B cell (primary cell): ENCODE measurements around the gene CGB3. TPM values are rescaled to one million over a fixed set of nuclear protein-coding genes. Genes with fewer than 3 reads are reported as not detected.

Source experiments
- ATAC-seq: fragments of 200-7000 bp; cut with Tn5 transposase; one replicate; pipeline ENCODE4 v1.10.0; 2021; ENCODE audit warnings: low read depth, mild to moderate bottlenecking, moderate number of reproducible peaks, moderate library complexity
- CTCF ChIA-PET: fragments of 350-600 bp; sonication (Branson Sonifier 250); formaldehyde crosslinking; loops from one replicate; lab custom pipeline; 2021; ENCODE audit warnings: antibody characterized with exemption, inconsistent platforms; lab: Charles Lee
- POLR2A ChIA-PET: fragments of 350-600 bp; sonication (Branson Sonifier 250); formaldehyde crosslinking; loops from one replicate; lab custom pipeline; 2021; ENCODE audit warnings: antibody characterized with exemption; lab: Charles Lee
- DNase-seq: peaks from one replicate; pipeline ENCODE4 v3.0.0; 2013
- H2AFZ ChIP-seq: 2 replicates; pipeline ENCODE4 v1.6.1; 2012; ENCODE audit warnings: mild to moderate bottlenecking, low read depth, low read length; ENCODE audit not compliant: insufficient read depth, poor library complexity, severe bottlenecking
- H3K27ac ChIP-seq, 2 donors: 1 replicate in 1 of 2; 2 replicates in 1 of 2; pipeline ENCODE4 v1.5.1; 2012 to 2013; ENCODE audit warnings: low read length in 2 of 2, mild to moderate bottlenecking in 2 of 2, moderate library complexity in 1 of 2
- H3K27me3 ChIP-seq, 4 experiments: fragments of 200-600 bp in 1 of 4; sonication (generic) in 1 of 4; replicated peaks in 1 of 4; 1 replicate in 2 of 4; 2 replicates in 2 of 4; pipeline versions ENCODE4 v1.6.1 to v1.7.0; 2013 to 2016; ENCODE audit warnings: low read length in 3 of 4, mild to moderate bottlenecking in 2 of 4, mixed read lengths in 1 of 4, moderate library complexity in 1 of 4; ENCODE audit not compliant: insufficient read depth in 4 of 4, control insufficient read depth in 3 of 4; ENCODE audit errors: control extremely low read depth in 1 of 4
- H3K36me3 ChIP-seq, 2 experiments: replicated peaks in 1 of 2; 1 replicate in 1 of 2; 2 replicates in 1 of 2; pipeline versions ENCODE4 v1.6.1 to v1.7.1; 2013; ENCODE audit warnings: low read length in 1 of 2; ENCODE audit not compliant: insufficient read depth in 2 of 2, control insufficient read depth in 1 of 2; ENCODE audit errors: control extremely low read depth in 1 of 2, extremely low read depth in 1 of 2
- H3K4me1 ChIP-seq, 2 donors: fragments of 200-600 bp in 1 of 2; sonication (generic) in 1 of 2; 1 replicate in 1 of 2; 2 replicates in 1 of 2; pipeline versions ENCODE4 v1.5.1 to v1.6.1; 2013 to 2017; ENCODE audit warnings: low read length in 2 of 2; ENCODE audit not compliant: control insufficient read depth in 2 of 2, insufficient read depth in 2 of 2
- H3K4me2 ChIP-seq: replicated peaks from 2 replicates; pipeline ENCODE3; 2012; ENCODE audit warnings: mild to moderate bottlenecking, low read depth, low read length; ENCODE audit not compliant: poor library complexity, severe bottlenecking
- H3K4me3 ChIP-seq, 5 experiments: fragments of 200-600 bp in 1 of 5; sonication (generic) in 1 of 5; 1 replicate in 3 of 5; 2 replicates in 2 of 5; pipeline versions ENCODE4 v1.5.1 to v1.7.0; 2011 to 2016; ENCODE audit warnings: low read length in 4 of 5, mild to moderate bottlenecking in 4 of 5, low read depth in 2 of 5, control low read depth in 1 of 5, moderate library complexity in 1 of 5; ENCODE audit not compliant: insufficient read depth in 1 of 5; ENCODE audit errors: control extremely low read depth in 1 of 5, extremely low read depth in 1 of 5
- H3K79me2 ChIP-seq: fragments of 200-600 bp; sonication (generic); one replicate; pipeline ENCODE4 v1.6.0; 2016; ENCODE audit warnings: low read length; ENCODE audit not compliant: control insufficient read depth, insufficient read depth
- H3K9ac ChIP-seq: fragments of 200-600 bp; sonication (generic); 2 replicates; pipeline ENCODE4 v1.6.1; 2017; ENCODE audit warnings: mild to moderate bottlenecking, low read length, moderate library complexity
- H3K9me3 ChIP-seq, 3 donors: one replicate each; pipeline versions ENCODE4 v1.6.1 to v1.7.1; 2013; ENCODE audit warnings: low read length in 2 of 3; ENCODE audit not compliant: control insufficient read depth in 2 of 3, insufficient read depth in 1 of 3; ENCODE audit errors: control extremely low read depth in 1 of 3
- H4K20me1 ChIP-seq: 2 replicates; pipeline ENCODE4 v1.6.0; 2012; ENCODE audit warnings: mild to moderate bottlenecking, low read length; ENCODE audit not compliant: insufficient read depth, control insufficient read depth, poor library complexity, severe bottlenecking
- H3K27ac Mint-ChIP-seq: one replicate; pipeline ENCODE4 v1.8.0; 2021; ENCODE audit warnings: mixed read lengths
- H3K27me3 Mint-ChIP-seq: one replicate; pipeline ENCODE4 v1.8.0; 2021; ENCODE audit warnings: mixed read lengths
- H3K4me1 Mint-ChIP-seq: one replicate; pipeline ENCODE4 v1.8.0; 2021; ENCODE audit warnings: mixed read lengths
- H3K4me3 Mint-ChIP-seq: one replicate; pipeline ENCODE4 v1.8.0; 2021; ENCODE audit warnings: mixed read lengths
- H3K9me3 Mint-ChIP-seq: one replicate; pipeline ENCODE4 v1.8.0; 2022; ENCODE audit warnings: mixed read lengths; ENCODE audit not compliant: insufficient read depth
- EZH2 ChIP-seq: IDR thresholded peaks from 2 replicates; pipeline ENCODE4 v1.6.1; 2012; ENCODE audit warnings: borderline replicate concordance, low read depth, mild to moderate bottlenecking, moderate library complexity, low read length; ENCODE audit not compliant: insufficient read depth, poor library complexity, severe bottlenecking
- WGBS: methylation state at CpG from one replicate; pipeline ENCODE4 v1.1.5; 2013; ENCODE audit warnings: missing lambda C conversion rate; ENCODE audit not compliant: insufficient coverage; 5-methylcytosine and 5-hydroxymethylcytosine counted together
- intact Hi-C: fragments of 100-400 bp; cut with micrococcal nuclease; formaldehyde crosslinking; loops from one replicate; pipeline ENCODE4 v1.10.0; 2022
- polyA plus RNA-seq: library from polyadenylated mRNA; depleted of rRNA; stranded (reverse); fragments of >200 nt; gene quantifications from 2 replicates; pipeline ENCODE4 v1.2.3, GENCODE V29; 2012
- small RNA-seq: library from RNA; depleted of rRNA; stranded (forward); fragments of <200 nt; gene quantifications from one replicate; pipeline ENCODE3, GENCODE V24; 2012; ENCODE audit warnings: low replicate concordance, low read depth; ENCODE audit not compliant: insufficient read length
- total RNA-seq, 2 donors: library from RNA; stranded (reverse); fragments of 120-200 nt in 1 of 2; gene quantifications; 1 replicate in 1 of 2; 2 replicates in 1 of 2; pipeline versions ENCODE4 v1.2.3 to v1.2.4, GENCODE V29; 2013 to 2022
- TF ChIP-seq, protein P1 (sequence below): fragments of 200-600 bp; IDR thresholded peaks from one replicate; pipeline ENCODE4 v1.8.0; 2022; ENCODE audit warnings: antibody characterized with exemption, mild to moderate bottlenecking

Gene CGB3
- total and polyA plus RNA-seq, 2 donors (not counting 1 experiment from before 2014, with no cell fraction given): not detected

DNA sequence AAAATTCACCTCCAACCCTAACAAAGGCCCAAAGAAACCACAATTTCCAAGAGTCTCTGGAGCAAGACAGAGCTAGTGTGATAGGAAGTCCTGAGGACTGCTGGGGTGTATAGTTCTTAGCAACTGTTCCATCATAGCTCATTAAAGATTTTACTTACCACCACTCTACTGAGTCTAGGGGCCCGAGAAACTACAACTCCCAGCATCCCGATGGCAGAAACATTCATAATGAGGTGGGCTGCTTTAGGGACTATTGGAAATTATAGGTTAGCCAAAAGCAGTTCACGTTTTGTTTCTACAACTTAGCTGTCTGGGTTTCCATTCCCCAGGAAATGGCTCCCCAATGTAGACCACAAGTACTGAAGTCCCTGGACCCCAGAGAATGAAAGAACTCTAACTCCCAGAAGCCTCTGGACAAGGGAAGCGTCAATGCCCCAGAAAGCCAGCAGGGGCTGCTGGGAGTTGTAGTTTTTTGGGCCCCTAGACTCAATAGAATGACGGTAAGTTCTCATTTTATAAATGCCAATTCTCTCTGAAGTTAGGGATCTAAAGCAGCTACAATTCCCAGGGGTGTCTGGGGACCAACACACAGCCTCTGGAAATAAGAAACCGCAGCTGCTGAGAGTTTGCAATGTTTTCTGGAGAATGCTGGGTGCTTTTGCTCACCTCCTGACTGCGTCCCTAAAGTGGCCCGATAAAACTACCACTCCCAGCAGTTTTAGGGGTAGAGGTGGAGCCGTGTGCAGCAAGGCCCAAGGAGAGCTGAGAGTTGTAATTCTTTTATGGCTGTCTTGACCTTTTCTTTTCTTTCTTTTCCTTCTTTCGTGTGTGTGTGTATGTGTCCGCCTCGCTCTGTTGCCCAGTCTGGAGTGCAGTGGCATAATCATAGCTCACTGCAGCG lies 47.9 kb downstream of the CGB3 start:
- Histone ChIP-seq H3K4me3 (no peak overlapping the region), H3K79me2 (no peaks in the 10 kb centered on the region), H3K36me3 (peaks cover 3 to 14% of the 10 kb centered on the region in 2 experiments), H3K9me3 (no peaks in the 10 kb centered on the region), H3K4me1 (peaks cover 0 to under 1% of the 10 kb centered on the region in 2 donors), H4K20me1 (no peaks in the 10 kb centered on the region), H3K4me2 (no peak overlapping the region), H3K27me3 (no peaks in the 10 kb centered on the region), H3K27ac (no peak overlapping the region), H3K9ac (no peak overlapping the region), H2AFZ (no peak overlapping the region)
- TF ChIP-seq, protein P1, sequence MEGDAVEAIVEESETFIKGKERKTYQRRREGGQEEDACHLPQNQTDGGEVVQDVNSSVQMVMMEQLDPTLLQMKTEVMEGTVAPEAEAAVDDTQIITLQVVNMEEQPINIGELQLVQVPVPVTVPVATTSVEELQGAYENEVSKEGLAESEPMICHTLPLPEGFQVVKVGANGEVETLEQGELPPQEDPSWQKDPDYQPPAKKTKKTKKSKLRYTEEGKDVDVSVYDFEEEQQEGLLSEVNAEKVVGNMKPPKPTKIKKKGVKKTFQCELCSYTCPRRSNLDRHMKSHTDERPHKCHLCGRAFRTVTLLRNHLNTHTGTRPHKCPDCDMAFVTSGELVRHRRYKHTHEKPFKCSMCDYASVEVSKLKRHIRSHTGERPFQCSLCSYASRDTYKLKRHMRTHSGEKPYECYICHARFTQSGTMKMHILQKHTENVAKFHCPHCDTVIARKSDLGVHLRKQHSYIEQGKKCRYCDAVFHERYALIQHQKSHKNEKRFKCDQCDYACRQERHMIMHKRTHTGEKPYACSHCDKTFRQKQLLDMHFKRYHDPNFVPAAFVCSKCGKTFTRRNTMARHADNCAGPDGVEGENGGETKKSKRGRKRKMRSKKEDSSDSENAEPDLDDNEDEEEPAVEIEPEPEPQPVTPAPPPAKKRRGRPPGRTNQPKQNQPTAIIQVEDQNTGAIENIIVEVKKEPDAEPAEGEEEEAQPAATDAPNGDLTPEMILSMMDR: no peak
- no peak for TF ChIP-seq EZH2
- H3K4me1 Mint-ChIP-seq: peaks cover 4% of the 10 kb centered on the region
- DNase-seq (peak; percentile 62), ATAC-seq (peak; percentile 66)
- H3K4me3 Mint-ChIP-seq: no peak overlapping the region
- POLR2A ChIA-PET: interaction anchor here (1.3 kb wide), 1 partner anchor 9 kb away, joined by 13 read pairs; no protein-coding TSS in a partner anchor
- H3K27ac Mint-ChIP-seq: peak overlapping the region; percentile 32
- CTCF ChIA-PET: interaction anchor here (0.9 to 1.6 kb wide), 4 partner anchors 9 to 188 kb away, joined by 3 to 6 read pairs (median 4); partner anchors contain the start of gene HSD17B14
- H3K9me3 Mint-ChIP-seq: no peaks in the 10 kb centered on the region
- intact Hi-C loops: no loop called here
- 83% methylated on average over 3 of the region's 13 CpGs for WGBS
- H3K27me3 Mint-ChIP-seq: no peaks in the 10 kb centered on the region

Small RNAs within 50 kb of the gene (small RNA-seq; reads per million reads assigned to genes)
- not detected for gene MIR6798

Other genes starting within 250 kb of the CGB3 start
- gene BCAT2, start 213.3 kb downstream of the CGB3 start, total RNA-seq: 39.1 and 42.9 TPM in 2 replicates
- gene BCAT2, start 213.3 kb downstream of the CGB3 start, polyA plus RNA-seq: 27.4 and 36.3 TPM in 2 replicates
- gene HSD17B14, start 187.8 kb downstream of the CGB3 start, total RNA-seq: 2.9 and 5.1 TPM in 2 replicates
- 1.8 and 2.5 TPM in 2 replicates for gene HSD17B14, start 187.8 kb downstream of the CGB3 start, polyA plus RNA-seq
- 5.5 and 6.2 TPM in 2 replicates for gene PLEKHA4, start 155.7 kb downstream of the CGB3 start, total RNA-seq
- gene PLEKHA4, start 155.7 kb downstream of the CGB3 start, polyA plus RNA-seq: 4.3 and 6.0 TPM in 2 replicates
- gene PPP1R15A, start 151.9 kb downstream of the CGB3 start, total RNA-seq: 122 and 128 TPM in 2 replicates
- gene PPP1R15A, start 151.9 kb downstream of the CGB3 start, polyA plus RNA-seq: 1,029 and 1,214 TPM in 2 replicates
- gene TULP2, start 125.6 kb downstream of the CGB3 start, total RNA-seq: not detected in 2 replicates
- not detected in 2 replicates for gene TULP2, start 125.6 kb downstream of the CGB3 start, polyA plus RNA-seq
- 134 and 136 TPM in 2 replicates for gene NUCB1, start 124.0 kb downstream of the CGB3 start, total RNA-seq
- 85.9 and 118 TPM in 2 replicates for gene NUCB1, start 124.0 kb downstream of the CGB3 start, polyA plus RNA-seq
- 0.64 TPM in 1 of 2 replicates, not detected in the other for gene DHDH, start 90.6 kb downstream of the CGB3 start, total RNA-seq
- gene DHDH, start 90.6 kb downstream of the CGB3 start, polyA plus RNA-seq: 0.82 TPM in 1 of 2 replicates, not detected in the other
- gene BAX, start 69.5 kb downstream of the CGB3 start, total RNA-seq: 92.7 and 95.3 TPM in 2 replicates
- 109 and 114 TPM in 2 replicates for gene BAX, start 69.5 kb downstream of the CGB3 start, polyA plus RNA-seq
- 881 and 937 TPM in 2 replicates for gene FTL, start 59.0 kb downstream of the CGB3 start, total RNA-seq
- gene FTL, start 59.0 kb downstream of the CGB3 start, polyA plus RNA-seq: 534 and 832 TPM in 2 replicates
- 62.7 and 63.0 TPM in 2 replicates for gene GYS1, start 31.0 kb downstream of the CGB3 start, total RNA-seq
- 22.7 and 28.9 TPM in 2 replicates for gene GYS1, start 31.0 kb downstream of the CGB3 start, polyA plus RNA-seq
- 36.1 and 44.8 TPM in 2 replicates for gene RUVBL2, start 30.4 kb downstream of the CGB3 start, total RNA-seq
- gene RUVBL2, start 30.4 kb downstream of the CGB3 start, polyA plus RNA-seq: 50.7 and 57.4 TPM in 2 replicates
- gene LHB, start 7.2 kb downstream of the CGB3 start, total RNA-seq: 1.1 TPM in 1 of 2 replicates, not detected in the other
- gene LHB, start 7.2 kb downstream of the CGB3 start, polyA plus RNA-seq: 1.6 and 4.7 TPM in 2 replicates
- not detected in 2 replicates for gene CGB2, start 7.6 kb upstream of the CGB3 start, total RNA-seq
- not detected in 2 replicates for gene CGB2, start 7.6 kb upstream of the CGB3 start, polyA plus RNA-seq
- not detected in 2 replicates for gene CGB1, start 12.6 kb upstream of the CGB3 start, total RNA-seq
- not detected in 2 replicates for gene CGB1, start 12.6 kb upstream of the CGB3 start, polyA plus RNA-seq
- gene CGB5, start 19.5 kb upstream of the CGB3 start, total RNA-seq: not detected in 2 replicates
- not detected in 2 replicates for gene CGB5, start 19.5 kb upstream of the CGB3 start, polyA plus RNA-seq
- gene CGB8, start 24.8 kb upstream of the CGB3 start, total RNA-seq: not detected in 2 replicates
- not detected in 2 replicates for gene CGB8, start 24.8 kb upstream of the CGB3 start, polyA plus RNA-seq
- not detected in 2 replicates for gene CGB7, start 33.4 kb upstream of the CGB3 start, total RNA-seq
- not detected in 2 replicates for gene CGB7, start 33.4 kb upstream of the CGB3 start, polyA plus RNA-seq
- not detected in 2 replicates for gene NTF4, start 40.5 kb upstream of the CGB3 start, total RNA-seq
- not detected in 2 replicates for gene NTF4, start 40.5 kb upstream of the CGB3 start, polyA plus RNA-seq
- 0.10 TPM in 1 of 2 replicates, not detected in the other for gene KCNA7, start 48.4 kb upstream of the CGB3 start, total RNA-seq
- gene KCNA7, start 48.4 kb upstream of the CGB3 start, polyA plus RNA-seq: not detected in 2 replicates
- gene SNRNP70, start 61.1 kb upstream of the CGB3 start, total RNA-seq: 598 and 610 TPM in 2 replicates
- gene SNRNP70, start 61.1 kb upstream of the CGB3 start, polyA plus RNA-seq: 954 and 1,219 TPM in 2 replicates
- 12.4 and 13.1 TPM in 2 replicates for gene LIN7B, start 90.0 kb upstream of the CGB3 start, total RNA-seq
- 7.4 and 7.5 TPM in 2 replicates for gene LIN7B, start 90.0 kb upstream of the CGB3 start, polyA plus RNA-seq
- 3.9 and 5.3 TPM in 2 replicates for gene C19orf73, start 94.8 kb upstream of the CGB3 start, total RNA-seq
- 8.2 and 9.8 TPM in 2 replicates for gene C19orf73, start 94.8 kb upstream of the CGB3 start, polyA plus RNA-seq
- gene PPFIA3, start 95.2 kb upstream of the CGB3 start, total RNA-seq: 0.80 and 3.4 TPM in 2 replicates
- 1.5 and 2.1 TPM in 2 replicates for gene PPFIA3, start 95.2 kb upstream of the CGB3 start, polyA plus RNA-seq
- not detected in 2 replicates for gene HRC, start 131.1 kb upstream of the CGB3 start, total RNA-seq
- gene HRC, start 131.1 kb upstream of the CGB3 start, polyA plus RNA-seq: not detected in 2 replicates
- gene TRPM4, start 133.5 kb upstream of the CGB3 start, total RNA-seq: not detected in 2 replicates
- gene TRPM4, start 133.5 kb upstream of the CGB3 start, polyA plus RNA-seq: 0.24 TPM in 1 of 2 replicates, not detected in the other